Measurements from ENCODE around the gene RGS7. TPM values are rescaled to one million over a fixed set of nuclear protein-coding genes. Genes with fewer than 3 reads are reported as not detected.

Gene RGS7
- polyA plus RNA-seq, 1 donor from 2014 or later: 24.2 TPM

GRCh38 chr1:241317676-241318075, 39.3 kb downstream of the RGS7 start:
- no peak for TF ChIP-seq POLR2AphosphoS5 (IDR thresholded peaks at IDR 0.05)
- no peak for TF ChIP-seq EZH2 (IDR thresholded peaks at IDR 0.05; ENCODE audit: borderline replicate concordance, insufficient read depth, low read length, poor library complexity, severe bottlenecking)
- no peak for TF ChIP-seq RAD21 (conservative IDR thresholded peaks at IDR 0.05)
- no peak for TF ChIP-seq REST (IDR thresholded peaks at IDR 0.05; ENCODE audit: borderline replicate concordance)
- no peak for TF ChIP-seq MXI1 (conservative IDR thresholded peaks at IDR 0.05; ENCODE audit: poor library complexity, severe bottlenecking)
- no peak for TF ChIP-seq EP300 (conservative IDR thresholded peaks at IDR 0.05; ENCODE audit: poor library complexity, severe bottlenecking)
- TF ChIP-seq CTCF (IDR thresholded peaks at IDR 0.05; ENCODE audit: poor library complexity, severe bottlenecking): no peak
- TF ChIP-seq SMC3 (conservative IDR thresholded peaks at IDR 0.05; ENCODE audit: poor library complexity): no peak
- TF ChIP-seq TAF1 (IDR thresholded peaks at IDR 0.05; ENCODE audit: low read depth): no peak
- H3K27ac ChIP-seq (ENCODE audit: low read length): no peak overlapping the region
- no peaks in the 10 kb centered on the region for H3K9me3 ChIP-seq (ENCODE audit: low read length)
- no peaks in the 10 kb centered on the region for H3K79me2 ChIP-seq (replicated peaks; ENCODE audit: insufficient read depth, low read length)
- no peaks in the 10 kb centered on the region for H3F3A ChIP-seq (ENCODE audit: insufficient read depth, low read length, poor library complexity, severe bottlenecking)
- no peak overlapping the region for H3K4me3 ChIP-seq (ENCODE audit: low read length)
- H3K36me3 ChIP-seq (ENCODE audit: insufficient read depth, low read length): no peaks in the 10 kb centered on the region
- H3K4me2 ChIP-seq (ENCODE audit: low read length): no peak overlapping the region
- H3K9me2 ChIP-seq (ENCODE audit: insufficient read depth, low read length): no peaks in the 10 kb centered on the region
- no peak overlapping the region for H3K9ac ChIP-seq (ENCODE audit: low read length)
- H4K20me1 ChIP-seq (ENCODE audit: insufficient read depth): no peaks in the 10 kb centered on the region
- no peak overlapping the region for H2AFZ ChIP-seq (ENCODE audit: low read depth, low read length)
- H3K27me3 ChIP-seq (ENCODE audit: insufficient read depth, low read depth, low read length): no peaks in the 10 kb centered on the region

- Histone ChIP-seq H3K36me3 (ENCODE audit: insufficient read depth, low read length) (no peaks in the 10 kb centered on the region), H3K27ac (ENCODE audit: low read length) (no peak overlapping the region), H3K9me3 (ENCODE audit: low read length) (no peaks in the 10 kb centered on the region)
These were observed 40.6 kb downstream of the RGS7 start for GRCh38 chr1:241316372-241316771.

More at GRCh38 chr1:241316372-241316771, 40.6 kb downstream of the RGS7 start:
- H3K9me2 ChIP-seq (ENCODE audit: insufficient read depth, low read length): no peaks in the 10 kb centered on the region
- no peak overlapping the region for H3K4me3 ChIP-seq (ENCODE audit: low read length)
- TF ChIP-seq RAD21 (conservative IDR thresholded peaks at IDR 0.05): no peak
- no peak for TF ChIP-seq REST (IDR thresholded peaks at IDR 0.05; ENCODE audit: borderline replicate concordance)
- TF ChIP-seq POLR2AphosphoS5 (IDR thresholded peaks at IDR 0.05): no peak
- H3F3A ChIP-seq (ENCODE audit: insufficient read depth, low read length, poor library complexity, severe bottlenecking): no peaks in the 10 kb centered on the region
- H3K27me3 ChIP-seq (ENCODE audit: insufficient read depth, low read depth, low read length): no peaks in the 10 kb centered on the region
- no peak overlapping the region for H2AFZ ChIP-seq (ENCODE audit: low read depth, low read length)
- H3K9ac ChIP-seq (ENCODE audit: low read length): no peak overlapping the region
- no peak overlapping the region for H3K4me2 ChIP-seq (ENCODE audit: low read length)
- H4K20me1 ChIP-seq (ENCODE audit: insufficient read depth): no peaks in the 10 kb centered on the region
- no peaks in the 10 kb centered on the region for H3K79me2 ChIP-seq (replicated peaks; ENCODE audit: insufficient read depth, low read length)
